MCF 10A (cell line): ENCODE data around the gene SLC16A3. TPM values are rescaled to one million over a fixed set of nuclear protein-coding genes. Genes with fewer than 3 reads are reported as not detected.

Experiments used
- Bru-seq: library from RNA; stranded (reverse); fragments of 400-500 nt; gene quantifications from one replicate; lab custom pipeline; 2021; lab: Mats Ljungman, UMichigan
- BruChase-seq, 2 experiments: library from RNA; stranded (reverse); fragments of 400-500 nt; gene quantifications; one replicate each; lab custom pipeline; 2021; lab: Mats Ljungman, UMichigan
- BruUV-seq: library from RNA; stranded (reverse); fragments of 400-500 nt; replicated peaks from 2 replicates; lab custom pipeline; 2021; lab: Mats Ljungman, UMichigan
- CTCF ChIA-PET: fragments of 300-600 bp; sonication (Branson Sonifier 250); formaldehyde crosslinking; extraction: SDS; loops from one replicate; lab custom pipeline; 2021; ENCODE audit warnings: antibody characterized with exemption, inconsistent platforms; lab: Yijun Ruan, JAX
- POLR2A ChIA-PET: fragments of 300-600, 350-650 bp; sonication (Branson Sonifier 250); formaldehyde crosslinking; extraction: SDS; loops from one replicate; lab custom pipeline; 2020; ENCODE audit warnings: antibody characterized with exemption, inconsistent platforms; lab: Yijun Ruan, JAX
- DNase-seq: peaks from one replicate; pipeline ENCODE4 v3.0.0-alpha.2; 2018; ENCODE audit not compliant: unreplicated experiment
- H3K27ac Mint-ChIP-seq: one replicate; pipeline ENCODE4 v1.8.0; 2022; ENCODE audit warnings: mild to moderate bottlenecking, low read depth, mixed read lengths; ENCODE audit not compliant: unreplicated experiment
- H3K27me3 Mint-ChIP-seq: one replicate; pipeline ENCODE4 v1.8.0; 2022; ENCODE audit warnings: mixed read lengths; ENCODE audit not compliant: insufficient read depth, unreplicated experiment
- H3K36me3 Mint-ChIP-seq: one replicate; pipeline ENCODE4 v1.8.0; 2022; ENCODE audit warnings: mild to moderate bottlenecking, moderate library complexity, mixed read lengths; ENCODE audit not compliant: insufficient read depth, unreplicated experiment
- H3K4me1 Mint-ChIP-seq: one replicate; pipeline ENCODE4 v1.8.0; 2022; ENCODE audit warnings: mixed read lengths; ENCODE audit not compliant: insufficient read depth, unreplicated experiment
- H3K4me3 Mint-ChIP-seq: one replicate; pipeline ENCODE4 v1.8.0; 2022; ENCODE audit warnings: mild to moderate bottlenecking, moderate library complexity, mixed read lengths; ENCODE audit not compliant: unreplicated experiment
- H3K9me3 Mint-ChIP-seq: one replicate; pipeline ENCODE4 v1.8.0; 2022; ENCODE audit warnings: mixed read lengths; ENCODE audit not compliant: unreplicated experiment
- CTCF ChIP-seq: fragments of 200-600 bp; IDR thresholded peaks from one replicate; pipeline ENCODE4 v1.8.0; 2022; ENCODE audit warnings: antibody characterized with exemption, mild to moderate bottlenecking; ENCODE audit not compliant: unreplicated experiment
- intact Hi-C: fragments of 100-400 bp; cut with micrococcal nuclease; formaldehyde crosslinking; loops from 2 replicates; pipeline ENCODE4 v1.14.1; 2022
- long read RNA-seq: library from polyadenylated mRNA; stranded (forward); transcript quantifications from one replicate; pipeline ENCODE4 v2.0.0, GENCODE V29; 2022
- total RNA-seq: library from RNA; stranded (reverse); gene quantifications from 2 replicates; pipeline ENCODE4 v1.2.3, GENCODE V29; 2022

Gene SLC16A3
- 268 and 350 TPM in 2 replicates for total RNA-seq
- Bru-seq, nascent RNA: percentile 72 among the genes with signal in this experiment
- BruChase-seq, experiment 1, labeled RNA remaining after a 6-hour chase: percentile 83 among the genes with signal in this experiment
- BruChase-seq, experiment 2, labeled RNA remaining after a 2-hour chase: percentile 76 among the genes with signal in this experiment
- long read RNA-seq, full-length matches to known transcripts: 23 of 43 reads
- long read RNA-seq, partial matches to known transcripts: 9 of 43 reads
- long read RNA-seq, other reads (novel, unspliced or antisense): 11 of 43 reads

- TSS peak; percentile 67 for BruUV-seq
- POLR2A ChIA-PET: interaction anchor here (0.5 to 4.5 kb wide), 20 partner anchors 9 to 312 kb away, joined by 3 to 66 read pairs (median 3); partner anchors contain the start of genes CCDC57, CSNK1D, DCXR and FOXK2
- intact Hi-C loops: loop anchor here (1.0 kb wide), 1 partner anchor 23 kb away; no protein-coding TSS in a partner anchor
These were observed at the start of gene SLC16A3 for GRCh38 chr17:82228842-82229697. SLC16A3 (plus strand) TSS chr17:82229042; CDS start chr17:82236009, 6,967 bp downstream.

DNA sequence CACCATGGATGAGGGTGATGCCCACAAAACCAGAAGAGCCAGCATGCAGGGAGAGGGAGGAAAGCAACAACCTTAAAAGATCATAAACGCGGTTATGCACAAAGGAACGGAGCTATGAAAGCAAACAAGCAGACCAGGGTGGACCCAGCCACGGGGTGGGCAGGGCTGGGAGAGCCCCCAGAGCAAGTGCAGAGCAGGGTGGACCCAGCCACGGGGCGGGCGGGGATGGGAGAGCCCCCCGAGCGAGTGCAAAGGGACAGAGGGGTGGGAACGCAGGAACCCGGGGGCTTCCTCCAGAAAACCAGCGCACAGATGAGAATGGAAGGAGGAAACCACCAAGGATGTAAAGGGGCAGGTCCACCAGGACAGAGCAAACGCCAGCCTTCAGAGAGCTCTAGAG lies 49.4 kb upstream of the SLC16A3 start:
- no TSS peak for BruUV-seq
- H3K4me3 Mint-ChIP-seq: no peak overlapping the region
- no peak for DNase-seq
- intact Hi-C loops: no loop called here
- no peaks in the 10 kb centered on the region for H3K9me3 Mint-ChIP-seq
- H3K36me3 Mint-ChIP-seq: peaks cover 42% of the 10 kb centered on the region
- H3K4me1 Mint-ChIP-seq: no peaks in the 10 kb centered on the region
- no peak for TF ChIP-seq CTCF
- CTCF ChIA-PET: no interaction called here
- POLR2A ChIA-PET: no interaction called here
- H3K27ac Mint-ChIP-seq: peak overlapping the region; percentile 37
- H3K27me3 Mint-ChIP-seq: no peaks in the 10 kb centered on the region

More at GRCh38 chr17:82228842-82229697, at the start of gene SLC16A3:
- no peak for TF ChIP-seq CTCF
- Mint-ChIP-seq H3K27ac (peak within 1 kb of the TSS; percentile 72), H3K4me1 (no peaks in the 10 kb centered on the region), H3K36me3 (peaks cover 14% of the 10 kb centered on the region), H3K4me3 (peak within 1 kb of the TSS; percentile 84), H3K27me3 (no peaks in the 10 kb centered on the region), H3K9me3 (no peaks in the 10 kb centered on the region)
- CTCF ChIA-PET: interaction anchor here (0.7 to 1.3 kb wide), 4 partner anchors 22 to 561 kb away, joined by 3 to 6 read pairs (median 4); no protein-coding TSS in a partner anchor
- DNase-seq: peak; percentile 72

DNA sequence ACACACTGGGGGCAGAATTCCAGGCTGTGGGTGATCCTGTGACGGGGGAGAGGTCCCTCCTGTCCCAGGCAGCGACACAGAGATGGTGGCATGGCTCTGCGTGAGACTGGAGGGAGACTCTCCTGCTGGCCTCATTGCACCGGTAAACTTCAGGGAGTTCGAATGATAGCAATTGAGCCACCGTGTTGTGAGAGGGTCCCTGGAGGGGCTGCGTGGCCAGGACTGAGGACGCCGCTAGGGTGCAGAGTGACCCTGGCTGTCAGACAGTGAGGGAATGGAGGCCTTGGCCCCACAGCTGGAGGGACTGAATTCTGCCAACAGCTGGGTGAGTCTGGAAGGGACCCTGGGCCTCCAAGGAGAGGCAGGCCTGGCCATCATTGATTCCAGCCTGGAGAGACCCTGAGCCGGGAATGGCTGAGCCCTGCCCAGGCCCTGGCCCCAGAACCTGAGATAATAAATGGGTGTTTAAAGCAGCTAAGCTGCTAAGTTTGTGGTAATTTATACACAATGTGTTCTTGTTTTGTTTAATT lies 48.8 kb upstream of the SLC16A3 start:
- Mint-ChIP-seq H3K36me3 (peaks cover 48% of the 10 kb centered on the region), H3K4me3 (no peak overlapping the region), H3K27ac (peak overlapping the region; percentile 37), H3K27me3 (no peaks in the 10 kb centered on the region), H3K9me3 (no peaks in the 10 kb centered on the region), H3K4me1 (no peaks in the 10 kb centered on the region)
- CTCF ChIA-PET: interaction anchor here (1.2 kb wide), 1 partner anchor 220 kb away, joined by 3 read pairs; no protein-coding TSS in a partner anchor
- BruUV-seq: no TSS peak
- DNase-seq: no peak
- TF ChIP-seq CTCF: no peak
- POLR2A ChIA-PET: interaction anchor here (0.6 kb wide), 1 partner anchor 170 kb away, joined by 3 read pairs; no protein-coding TSS in a partner anchor
- intact Hi-C loops: no loop called here
